Activated T-cell treated with anti-CD3 and anti-CD28 coated beads for 48 hours (primary cell): Measurements from ENCODE around the gene UGGT2.
"Not testable (repeated sequence)": the region's sequence is repeated elsewhere in the genome, so short reads cannot be mapped to it uniquely, and the experiment has no call there.

ENCODE experiments used
- DNase-seq: peaks from one replicate; pipeline ENCODE4 v3.0.0-alpha.2; 2020; ENCODE audit warnings: low read depth

The UGGT2 gene

GRCh38 chr13:96053003-96053703 lies at the start of gene UGGT2:
Gene UGGT2, minus strand, starts transcription at chr13:96053401. Its CDS starts 89 bp downstream, at chr13:96053312.
- DNase-seq, result peak; percentile 19

GRCh38 chr13:96100457-96101220 lies 47.4 kb upstream of the UGGT2 start:
- no peak for DNase-seq

- no peak for DNase-seq
These were observed 40.2 kb upstream of the UGGT2 start for GRCh38 chr13:96093296-96094006.

GRCh38 chr13:96091164-96092117 lies 38.2 kb upstream of the UGGT2 start:
- no peak for DNase-seq

GRCh38 chr13:96090240-96091101 lies 37.3 kb upstream of the UGGT2 start:
- no peak for DNase-seq

DNA sequence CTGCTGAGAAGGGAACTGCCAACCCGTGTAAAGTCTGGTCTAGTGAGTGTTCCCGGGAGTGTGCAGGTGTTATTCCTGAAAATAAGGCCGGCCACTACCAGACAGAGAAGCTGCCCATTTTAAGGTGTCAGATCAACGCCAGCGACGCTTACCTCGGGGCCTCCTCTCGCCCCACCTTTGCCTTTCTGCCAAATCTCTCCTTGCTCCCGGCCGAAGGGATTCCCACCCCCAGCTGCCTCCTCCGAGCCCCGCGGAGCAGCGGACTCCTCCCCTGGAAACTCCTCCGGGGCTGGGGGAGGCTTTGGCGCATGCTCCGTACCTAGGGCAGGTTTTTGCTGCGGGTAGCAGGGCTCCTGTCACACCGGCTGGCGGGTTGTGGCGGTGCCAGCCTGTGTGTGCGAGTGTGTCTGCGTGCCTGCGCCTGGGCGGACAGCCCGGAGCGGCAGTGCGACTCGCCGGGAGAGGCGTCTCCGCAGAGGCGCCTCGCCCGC lies 36.6 kb upstream of the UGGT2 start, which contains the start of gene HS6ST3:
Gene HS6ST3 (plus strand): TSS at position 359 of the 491 bp plus-strand sequence.
- DNase-seq, result no peak

DNA sequence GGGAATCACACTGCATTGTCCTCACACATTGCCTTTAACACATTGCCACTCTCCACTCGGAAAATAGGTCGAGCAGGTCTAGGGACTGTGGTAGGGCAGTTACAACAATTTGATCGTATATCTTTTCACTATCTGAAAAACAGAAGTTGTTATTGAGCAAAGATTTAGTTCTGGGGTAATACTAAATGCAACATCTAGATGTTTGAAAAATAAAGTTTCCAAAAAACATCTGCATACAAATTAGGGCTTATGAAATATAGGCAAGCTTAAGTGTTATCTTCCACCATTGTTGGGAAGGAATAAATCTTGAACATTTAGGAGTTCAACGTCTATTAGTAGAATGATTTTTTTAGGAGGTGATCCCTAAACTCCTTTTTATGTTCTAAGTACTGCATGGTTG lies 35.9 kb upstream of the UGGT2 start:
- DNase-seq, result no peak

DNA sequence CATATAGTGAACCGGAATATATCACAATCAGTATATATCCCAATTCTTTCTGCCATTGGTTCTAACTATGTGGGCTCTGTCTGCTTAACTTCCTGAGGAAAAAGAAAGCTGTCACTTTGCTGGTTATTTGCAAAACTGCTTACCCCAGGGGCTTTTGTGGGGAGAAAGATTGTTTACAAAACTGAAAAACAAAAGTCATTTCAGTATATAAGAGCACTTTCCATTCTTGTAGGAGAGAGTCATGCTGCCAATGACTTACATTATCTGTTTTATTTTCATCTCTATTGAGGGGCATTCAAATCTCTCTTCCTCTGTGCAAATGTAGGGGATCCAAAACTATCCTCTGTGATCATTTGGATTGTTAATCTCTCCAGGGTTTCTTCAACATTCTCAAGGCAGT lies 33.5 kb upstream of the UGGT2 start:
- DNase-seq, result no peak

GRCh38 chr13:96082640-96083039 lies 29.4 kb upstream of the UGGT2 start:
- no peak for DNase-seq

- no peak for DNase-seq
These were observed 28.7 kb upstream of the UGGT2 start for GRCh38 chr13:96081888-96082287.

DNA sequence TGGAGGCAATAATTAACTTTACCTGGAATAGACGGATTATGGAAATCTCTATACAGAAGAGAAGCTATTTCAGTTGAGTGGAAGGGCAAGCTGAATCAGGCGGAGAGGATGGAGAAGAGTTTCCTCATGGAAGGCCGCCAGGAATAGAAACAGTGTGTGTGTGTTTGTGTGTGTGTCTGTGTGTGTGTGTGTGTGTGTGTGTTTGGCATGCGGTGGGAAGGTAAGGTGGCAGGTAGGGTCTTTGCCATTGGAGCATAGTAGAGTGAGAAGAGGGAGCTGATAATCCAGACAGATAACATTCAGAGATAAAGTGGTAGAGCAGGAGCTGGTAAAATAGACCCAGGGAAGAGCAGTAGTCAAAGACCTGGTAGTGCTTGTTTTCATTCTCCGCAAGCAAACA lies 27.5 kb upstream of the UGGT2 start:
- no peak for DNase-seq

DNA sequence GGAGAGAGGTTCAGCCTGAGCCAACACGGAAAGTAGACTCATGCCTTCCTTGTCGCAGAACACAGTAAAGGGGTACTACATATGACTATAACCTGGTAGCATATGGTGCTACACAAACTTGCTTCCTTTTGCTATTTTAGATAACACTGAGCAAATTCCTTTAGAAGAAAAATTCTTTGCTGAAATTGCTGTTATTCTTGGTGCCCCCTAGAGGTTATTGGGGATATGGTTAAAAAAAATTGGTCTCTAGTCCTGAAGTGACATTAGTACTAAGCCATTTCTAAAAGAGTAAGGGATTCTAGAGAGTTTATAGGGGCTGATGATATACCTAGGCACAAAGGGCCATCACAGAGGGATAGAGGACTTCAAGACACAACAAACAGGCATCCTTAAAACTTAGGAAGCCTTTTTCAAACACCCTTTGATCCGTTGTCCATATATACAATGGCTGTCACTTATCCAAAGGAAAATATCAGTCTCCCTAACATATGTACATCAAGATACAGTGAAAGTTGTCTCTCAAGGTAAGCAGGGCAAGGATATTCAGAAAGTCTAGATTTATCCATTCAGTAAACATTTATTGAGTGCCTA lies 22.8 kb upstream of the UGGT2 start:
- no peak for DNase-seq

GRCh38 chr13:96072392-96072791 lies 19.2 kb upstream of the UGGT2 start:
- no peak for DNase-seq

GRCh38 chr13:96071504-96071903 lies 18.3 kb upstream of the UGGT2 start:
- DNase-seq, result no peak

DNA sequence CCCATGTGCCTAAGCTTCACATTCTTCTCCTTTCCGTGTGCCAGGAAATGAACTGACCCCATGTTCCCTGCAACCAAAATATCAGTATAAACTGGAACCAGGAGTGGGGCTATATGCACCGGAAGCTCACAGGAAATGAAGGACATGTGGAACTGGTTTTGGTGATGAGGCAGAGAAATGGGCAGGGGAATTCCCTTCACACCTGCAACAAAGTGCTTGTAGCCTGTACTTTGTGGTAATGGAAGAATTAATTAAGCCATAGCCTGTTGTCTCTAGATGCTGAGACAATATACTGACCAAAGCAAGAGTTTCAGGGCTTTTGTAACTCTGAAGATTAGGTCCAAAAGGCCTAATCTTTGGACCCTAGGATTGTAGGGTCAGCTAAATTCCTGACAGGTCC lies 15.5 kb upstream of the UGGT2 start:
- DNase-seq, result no peak

DNA sequence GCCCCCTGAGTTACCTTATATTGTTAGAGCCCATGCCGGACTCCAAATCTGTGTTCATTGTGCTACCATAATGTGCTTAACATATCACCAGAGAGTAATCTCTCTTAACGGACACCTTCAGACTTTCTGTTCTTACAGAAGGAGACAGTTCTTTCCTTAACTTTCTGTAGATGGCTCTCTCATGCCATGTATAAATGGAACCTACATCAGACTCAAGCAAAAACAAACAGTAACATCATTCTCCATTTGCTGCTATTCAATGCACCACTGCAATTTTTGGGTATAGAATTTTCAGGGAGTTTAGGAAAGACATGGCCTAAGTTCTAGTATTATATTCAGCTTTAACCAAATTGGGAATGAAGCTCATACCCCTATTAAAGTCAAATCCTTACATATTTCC lies 12.6 kb upstream of the UGGT2 start:
- no peak for DNase-seq

DNA sequence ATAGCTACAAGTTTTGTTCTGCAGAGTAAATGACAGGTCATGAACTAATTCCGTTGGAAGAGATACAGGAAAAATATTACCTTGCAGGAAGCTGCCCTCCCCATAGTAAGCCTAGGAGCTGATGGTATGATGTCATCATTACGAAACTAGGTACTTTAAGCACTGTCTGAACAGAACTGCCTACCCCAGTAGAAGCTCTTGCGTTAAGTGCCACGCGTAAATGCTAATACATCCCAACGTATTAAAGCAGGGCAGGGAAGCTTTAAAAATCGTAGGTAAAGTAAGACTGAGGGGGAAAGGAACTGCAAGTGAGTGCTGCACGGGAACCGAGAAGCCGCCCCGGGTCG lies 572 bp downstream of the UGGT2 start:
- DNase-seq, result no peak

DNA sequence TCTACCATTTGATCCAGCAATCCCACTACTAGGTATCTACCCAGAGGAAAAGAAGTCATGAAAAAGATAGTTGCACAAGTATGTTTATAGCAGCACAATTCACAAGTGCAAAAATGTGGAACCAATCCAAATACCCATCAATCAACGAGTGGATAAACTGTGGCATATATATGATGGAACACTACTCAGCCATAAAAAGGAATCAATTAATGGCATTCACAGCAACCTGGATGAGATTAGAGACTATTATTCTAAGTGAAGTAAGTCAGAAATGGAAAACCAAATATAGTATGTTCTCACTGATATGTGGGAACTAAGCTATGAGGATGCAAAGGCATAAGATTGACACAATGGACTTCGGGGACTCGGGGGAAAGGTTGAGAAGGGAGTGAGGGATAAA lies 1.3 kb downstream of the UGGT2 start:
- not testable (repeated sequence) for DNase-seq

DNA sequence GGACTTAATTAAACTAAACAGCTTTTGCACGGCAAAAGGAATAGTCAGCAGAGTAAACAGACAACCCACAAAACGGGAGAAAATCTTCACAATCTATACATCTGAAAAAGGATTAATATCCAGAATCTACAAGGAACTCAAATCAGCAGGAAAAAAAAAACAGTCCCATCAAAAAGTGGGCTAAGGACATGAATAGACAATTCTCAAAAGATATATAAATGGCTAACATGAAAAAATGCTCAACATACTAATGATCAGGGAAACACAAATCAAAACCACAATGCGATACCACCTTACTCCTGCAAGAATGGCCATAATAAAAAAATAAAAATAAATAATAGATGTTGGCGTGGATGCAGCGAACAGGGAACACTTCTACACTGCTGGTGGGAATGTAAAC lies 1.7 kb downstream of the UGGT2 start:
- not testable (repeated sequence) for DNase-seq

DNA sequence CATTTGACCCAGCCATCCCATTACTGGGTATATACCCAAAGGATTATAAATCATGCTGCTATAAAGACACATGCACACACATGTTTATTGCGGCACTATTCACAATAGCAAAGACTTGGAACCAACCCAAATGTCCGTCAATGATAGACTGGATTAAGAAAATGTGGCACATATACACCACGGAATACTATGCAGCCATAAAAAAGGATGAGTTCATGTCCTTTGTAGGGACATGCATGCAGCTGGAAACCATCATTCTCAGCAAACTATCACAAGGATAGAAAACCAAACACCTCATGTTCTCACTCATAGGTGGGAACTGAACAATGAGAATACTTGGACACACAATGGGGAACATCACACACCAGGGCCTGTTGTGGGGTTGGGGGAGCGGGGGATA lies 2.2 kb downstream of the UGGT2 start:
- DNase-seq, result not testable (repeated sequence)
